Mesenchymal stem cell (in vitro differentiated cells and primary cell): Measurements from ENCODE around the gene IL1A.

Experiments used
- DNase-seq: peaks from one replicate; pipeline ENCODE4 v3.0.0-alpha.2; 2013
- H2AFZ ChIP-seq: one replicate; pipeline ENCODE4 v1.6.1; 2013; ENCODE audit warnings: low read depth, mild to moderate bottlenecking, control low read depth, inconsistent platforms, low read length, moderate library complexity
- H2AK5ac ChIP-seq: 2 replicates; pipeline ENCODE4 v1.6.1; 2013; ENCODE audit warnings: low read length, moderate library complexity, mild to moderate bottlenecking, inconsistent platforms; ENCODE audit not compliant: severe bottlenecking
- H2BK120ac ChIP-seq: one replicate; pipeline ENCODE4 v1.6.1; 2013; ENCODE audit warnings: low read depth, mild to moderate bottlenecking, inconsistent platforms, low read length, moderate library complexity
- H2BK12ac ChIP-seq, 2 experiments: one replicate each; pipeline ENCODE4 v1.6.1; 2013; ENCODE audit warnings: inconsistent platforms in 2 of 2, low read length in 2 of 2, mild to moderate bottlenecking in 2 of 2, moderate library complexity in 2 of 2, control low read depth in 1 of 2
- H2BK15ac ChIP-seq: one replicate; pipeline ENCODE4 v1.6.1; 2013; ENCODE audit warnings: mild to moderate bottlenecking, low read depth, inconsistent platforms; ENCODE audit not compliant: poor library complexity, severe bottlenecking
- H2BK5ac ChIP-seq: 2 replicates; pipeline ENCODE4 v1.6.1; 2013; ENCODE audit warnings: low read depth, mild to moderate bottlenecking, low read length, control low read depth, inconsistent platforms; ENCODE audit not compliant: poor library complexity, severe bottlenecking
- H3K14ac ChIP-seq, 2 experiments: one replicate each; pipeline ENCODE4 v1.6.1; 2013; ENCODE audit warnings: inconsistent platforms in 2 of 2, low read length in 2 of 2, control low read depth in 1 of 2, mild to moderate bottlenecking in 1 of 2, moderate library complexity in 1 of 2
- H3K18ac ChIP-seq, 2 experiments: one replicate each; pipeline ENCODE4 v1.6.1; 2013; ENCODE audit warnings: inconsistent platforms in 2 of 2, low read length in 2 of 2, control low read depth in 1 of 2, low read depth in 1 of 2, mild to moderate bottlenecking in 1 of 2
- H3K23ac ChIP-seq, 2 experiments: one replicate each; pipeline ENCODE4 v1.6.1; 2013; ENCODE audit warnings: inconsistent platforms in 2 of 2, low read length in 2 of 2, mild to moderate bottlenecking in 2 of 2, moderate library complexity in 2 of 2, control low read depth in 1 of 2
- H3K27ac ChIP-seq: 2 replicates; pipeline ENCODE4 v1.5.1; 2013; ENCODE audit warnings: mild to moderate bottlenecking, moderate library complexity, low read length, control low read depth, inconsistent platforms; ENCODE audit not compliant: poor library complexity, severe bottlenecking
- H3K27me3 ChIP-seq, 2 experiments: 2 replicates each; pipeline versions ENCODE4 v1.6.1 to v1.7.0; 2013; ENCODE audit warnings: low read length in 2 of 2, mild to moderate bottlenecking in 2 of 2, moderate library complexity in 2 of 2, control low read depth in 1 of 2, inconsistent platforms in 1 of 2; ENCODE audit not compliant: control insufficient read depth in 1 of 2, insufficient read depth in 1 of 2
- H3K36me3 ChIP-seq, 2 experiments: 2 replicates each; pipeline versions ENCODE4 v1.6.1 to v1.7.0; 2013; ENCODE audit warnings: low read length in 2 of 2, control low read depth in 1 of 2, inconsistent platforms in 1 of 2, low read depth in 1 of 2, mild to moderate bottlenecking in 1 of 2; ENCODE audit not compliant: insufficient read depth in 2 of 2, control insufficient read depth in 1 of 2
- H3K4ac ChIP-seq, 2 experiments: one replicate each; pipeline ENCODE4 v1.6.1; 2013; ENCODE audit warnings: inconsistent platforms in 2 of 2, low read length in 2 of 2, mild to moderate bottlenecking in 2 of 2, moderate library complexity in 2 of 2, control low read depth in 1 of 2, low read depth in 1 of 2
- H3K4me1 ChIP-seq: 2 replicates; pipeline ENCODE4 v1.6.1; 2013; ENCODE audit warnings: low read depth, low read length, control low read depth; ENCODE audit not compliant: control insufficient read depth, insufficient read depth
- H3K4me2 ChIP-seq: 2 replicates; pipeline ENCODE4 v1.6.1; 2013; ENCODE audit warnings: low read length, mild to moderate bottlenecking, inconsistent platforms; ENCODE audit not compliant: poor library complexity, severe bottlenecking
- H3K4me3 ChIP-seq, 2 experiments: 2 replicates each; pipeline versions ENCODE4 v1.5.1 to v1.7.0; 2013; ENCODE audit warnings: low read length in 2 of 2, mild to moderate bottlenecking in 2 of 2, control low read depth in 1 of 2, low read depth in 1 of 2; ENCODE audit not compliant: insufficient read depth in 1 of 2
- H3K79me1 ChIP-seq: replicated peaks from 2 replicates; pipeline ENCODE4 v1.6.1; 2013; ENCODE audit warnings: mild to moderate bottlenecking, control low read depth, low read length, inconsistent platforms; ENCODE audit not compliant: poor library complexity, severe bottlenecking
- H3K9ac ChIP-seq: 2 replicates; pipeline ENCODE4 v1.7.0; 2013; ENCODE audit warnings: mild to moderate bottlenecking, low read length, moderate library complexity
- H3K9me3 ChIP-seq: 2 replicates; pipeline ENCODE4 v1.7.0; 2013; ENCODE audit warnings: mild to moderate bottlenecking, low read length; ENCODE audit not compliant: control insufficient read depth
- H4K8ac ChIP-seq: one replicate; pipeline ENCODE4 v1.6.1; 2013; ENCODE audit warnings: inconsistent platforms, mild to moderate bottlenecking, low read length, moderate library complexity
- H4K91ac ChIP-seq: one replicate; pipeline ENCODE4 v1.6.1; 2013; ENCODE audit warnings: mild to moderate bottlenecking, low read length, inconsistent platforms
- WGBS: methylation state at CpG from one replicate; pipeline ENCODE4 v1.1.7; 2013; ENCODE audit warnings: mixed read lengths; 5-methylcytosine and 5-hydroxymethylcytosine counted together

IL1A gene

GRCh38 chr2:112723995-112724394 lies 60.3 kb downstream of the IL1A start:
- Histone ChIP-seq H2AFZ (no peak overlapping the region), H3K18ac (peak overlapping the region in 1 of 2 experiments; percentile 34), H3K36me3 (no peaks in the 10 kb centered on the region), H2BK120ac (no peak overlapping the region), H3K79me1 (no peaks in the 10 kb centered on the region), H3K4me1 (peaks cover 5% of the 10 kb centered on the region), H2BK5ac (no peak overlapping the region), H3K27me3 (peaks cover under 1 to 15% of the 10 kb centered on the region in 2 experiments), H3K9me3 (no peaks in the 10 kb centered on the region), H2AK5ac (no peak overlapping the region), H4K8ac (no peak overlapping the region), H4K91ac (peak overlapping the region; percentile 16), H3K23ac (no peak overlapping the region), H3K4ac (no peak overlapping the region), H2BK15ac (no peak overlapping the region), H3K14ac (peak overlapping the region in 1 of 2 experiments; percentile 92), H3K4me3 (no peak overlapping the region), H3K9ac (no peak overlapping the region), H3K4me2 (no peak overlapping the region), H2BK12ac (peak overlapping the region in 1 of 2 experiments; percentile 25), H3K27ac (no peak overlapping the region)
- WGBS: 90% methylated on average over 8 of the region's 8 CpGs
- DNase-seq: no peak
